B cell (primary cell): ENCODE data around the gene SKAP1. TPM values are rescaled to one million over a fixed set of nuclear protein-coding genes. Genes with fewer than 3 reads are reported as not detected.

Experiments
- ATAC-seq: fragments of 200-7000 bp; cut with Tn5 transposase; one replicate; pipeline ENCODE4 v1.10.0; 2021; ENCODE audit warnings: low read depth, mild to moderate bottlenecking, moderate number of reproducible peaks, moderate library complexity
- CTCF ChIA-PET: fragments of 350-600 bp; sonication (Branson Sonifier 250); formaldehyde crosslinking; loops from one replicate; lab custom pipeline; 2021; ENCODE audit warnings: antibody characterized with exemption, inconsistent platforms; lab: Charles Lee
- POLR2A ChIA-PET: fragments of 350-600 bp; sonication (Branson Sonifier 250); formaldehyde crosslinking; loops from one replicate; lab custom pipeline; 2021; ENCODE audit warnings: antibody characterized with exemption; lab: Charles Lee
- DNase-seq: peaks from one replicate; pipeline ENCODE4 v3.0.0; 2013
- H2AFZ ChIP-seq: 2 replicates; pipeline ENCODE4 v1.6.1; 2012; ENCODE audit warnings: mild to moderate bottlenecking, low read depth, low read length; ENCODE audit not compliant: insufficient read depth, poor library complexity, severe bottlenecking
- H3K27ac ChIP-seq, 2 donors: 1 replicate in 1 of 2; 2 replicates in 1 of 2; pipeline ENCODE4 v1.5.1; 2012 to 2013; ENCODE audit warnings: low read length in 2 of 2, mild to moderate bottlenecking in 2 of 2, moderate library complexity in 1 of 2
- H3K27me3 ChIP-seq, 4 experiments: fragments of 200-600 bp in 1 of 4; sonication (generic) in 1 of 4; replicated peaks in 1 of 4; 1 replicate in 2 of 4; 2 replicates in 2 of 4; pipeline versions ENCODE4 v1.6.1 to v1.7.0; 2013 to 2016; ENCODE audit warnings: low read length in 3 of 4, mild to moderate bottlenecking in 2 of 4, mixed read lengths in 1 of 4, moderate library complexity in 1 of 4; ENCODE audit not compliant: insufficient read depth in 4 of 4, control insufficient read depth in 3 of 4; ENCODE audit errors: control extremely low read depth in 1 of 4
- H3K36me3 ChIP-seq, 2 experiments: replicated peaks in 1 of 2; 1 replicate in 1 of 2; 2 replicates in 1 of 2; pipeline versions ENCODE4 v1.6.1 to v1.7.1; 2013; ENCODE audit warnings: low read length in 1 of 2; ENCODE audit not compliant: insufficient read depth in 2 of 2, control insufficient read depth in 1 of 2; ENCODE audit errors: control extremely low read depth in 1 of 2, extremely low read depth in 1 of 2
- H3K4me1 ChIP-seq, 2 donors: fragments of 200-600 bp in 1 of 2; sonication (generic) in 1 of 2; 1 replicate in 1 of 2; 2 replicates in 1 of 2; pipeline versions ENCODE4 v1.5.1 to v1.6.1; 2013 to 2017; ENCODE audit warnings: low read length in 2 of 2; ENCODE audit not compliant: control insufficient read depth in 2 of 2, insufficient read depth in 2 of 2
- H3K4me2 ChIP-seq: replicated peaks from 2 replicates; pipeline ENCODE3; 2012; ENCODE audit warnings: mild to moderate bottlenecking, low read depth, low read length; ENCODE audit not compliant: poor library complexity, severe bottlenecking
- H3K4me3 ChIP-seq, 5 experiments: fragments of 200-600 bp in 1 of 5; sonication (generic) in 1 of 5; 1 replicate in 3 of 5; 2 replicates in 2 of 5; pipeline versions ENCODE4 v1.5.1 to v1.7.0; 2011 to 2016; ENCODE audit warnings: low read length in 4 of 5, mild to moderate bottlenecking in 4 of 5, low read depth in 2 of 5, control low read depth in 1 of 5, moderate library complexity in 1 of 5; ENCODE audit not compliant: insufficient read depth in 1 of 5; ENCODE audit errors: control extremely low read depth in 1 of 5, extremely low read depth in 1 of 5
- H3K79me2 ChIP-seq: fragments of 200-600 bp; sonication (generic); one replicate; pipeline ENCODE4 v1.6.0; 2016; ENCODE audit warnings: low read length; ENCODE audit not compliant: control insufficient read depth, insufficient read depth
- H3K9ac ChIP-seq: fragments of 200-600 bp; sonication (generic); 2 replicates; pipeline ENCODE4 v1.6.1; 2017; ENCODE audit warnings: mild to moderate bottlenecking, low read length, moderate library complexity
- H3K9me3 ChIP-seq, 3 donors: one replicate each; pipeline versions ENCODE4 v1.6.1 to v1.7.1; 2013; ENCODE audit warnings: low read length in 2 of 3; ENCODE audit not compliant: control insufficient read depth in 2 of 3, insufficient read depth in 1 of 3; ENCODE audit errors: control extremely low read depth in 1 of 3
- H4K20me1 ChIP-seq: 2 replicates; pipeline ENCODE4 v1.6.0; 2012; ENCODE audit warnings: mild to moderate bottlenecking, low read length; ENCODE audit not compliant: insufficient read depth, control insufficient read depth, poor library complexity, severe bottlenecking
- H3K27ac Mint-ChIP-seq: one replicate; pipeline ENCODE4 v1.8.0; 2021; ENCODE audit warnings: mixed read lengths
- H3K27me3 Mint-ChIP-seq: one replicate; pipeline ENCODE4 v1.8.0; 2021; ENCODE audit warnings: mixed read lengths
- H3K4me1 Mint-ChIP-seq: one replicate; pipeline ENCODE4 v1.8.0; 2021; ENCODE audit warnings: mixed read lengths
- H3K4me3 Mint-ChIP-seq: one replicate; pipeline ENCODE4 v1.8.0; 2021; ENCODE audit warnings: mixed read lengths
- H3K9me3 Mint-ChIP-seq: one replicate; pipeline ENCODE4 v1.8.0; 2022; ENCODE audit warnings: mixed read lengths; ENCODE audit not compliant: insufficient read depth
- EZH2 ChIP-seq: IDR thresholded peaks from 2 replicates; pipeline ENCODE4 v1.6.1; 2012; ENCODE audit warnings: borderline replicate concordance, low read depth, mild to moderate bottlenecking, moderate library complexity, low read length; ENCODE audit not compliant: insufficient read depth, poor library complexity, severe bottlenecking
- WGBS: methylation state at CpG from one replicate; pipeline ENCODE4 v1.1.5; 2013; ENCODE audit warnings: missing lambda C conversion rate; ENCODE audit not compliant: insufficient coverage; 5-methylcytosine and 5-hydroxymethylcytosine counted together
- intact Hi-C: fragments of 100-400 bp; cut with micrococcal nuclease; formaldehyde crosslinking; loops from one replicate; pipeline ENCODE4 v1.10.0; 2022
- polyA plus RNA-seq: library from polyadenylated mRNA; depleted of rRNA; stranded (reverse); fragments of >200 nt; gene quantifications from 2 replicates; pipeline ENCODE4 v1.2.3, GENCODE V29; 2012
- total RNA-seq, 2 donors: library from RNA; stranded (reverse); fragments of 120-200 nt in 1 of 2; gene quantifications; 1 replicate in 1 of 2; 2 replicates in 1 of 2; pipeline versions ENCODE4 v1.2.3 to v1.2.4, GENCODE V29; 2013 to 2022
- TF ChIP-seq, protein P1 (sequence below): fragments of 200-600 bp; IDR thresholded peaks from one replicate; pipeline ENCODE4 v1.8.0; 2022; ENCODE audit warnings: antibody characterized with exemption, mild to moderate bottlenecking

Gene SKAP1
- total and polyA plus RNA-seq, 2 donors (not counting 1 experiment from before 2014, with no cell fraction given), result 33.1 to 37.3 TPM

DNA sequence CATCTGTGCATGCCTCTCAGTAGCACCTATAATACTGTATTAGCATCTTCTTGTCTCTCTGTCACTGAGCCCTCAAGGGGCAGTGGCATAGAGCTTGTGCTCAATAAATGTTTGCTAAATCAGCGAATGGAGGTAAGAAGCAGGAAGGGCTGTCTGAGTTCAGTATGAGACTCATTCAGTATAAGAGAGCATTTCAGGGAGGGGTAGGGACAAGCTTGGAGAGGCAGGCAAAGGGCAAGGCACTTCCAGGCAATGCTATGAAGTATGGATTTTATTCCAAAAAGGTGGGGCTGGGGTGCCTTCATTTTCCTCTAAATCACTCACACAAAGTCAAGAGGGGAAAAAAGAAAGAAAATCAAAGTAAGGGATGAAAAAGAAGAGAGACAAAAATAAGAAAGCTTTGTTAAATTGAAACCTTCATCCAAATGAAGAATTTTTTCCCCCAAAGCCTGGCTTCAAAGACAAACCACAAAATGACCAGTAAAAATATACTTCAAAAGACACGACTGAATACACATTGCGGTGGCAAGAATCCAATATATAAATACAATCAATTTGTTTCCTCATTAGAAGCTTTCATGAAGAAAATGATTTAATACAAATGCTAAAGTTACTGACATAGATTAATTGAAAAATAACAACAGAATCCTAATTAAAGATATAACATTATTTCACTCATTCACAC, 51.2 kb downstream of the SKAP1 start:
- Histone ChIP-seq H2AFZ (no peak overlapping the region), H3K9me3 (peaks cover 0 to 3% (median 0%) of the 10 kb centered on the region in 3 donors), H3K4me1 (peaks cover 18 to 20% of the 10 kb centered on the region in 2 donors), H3K27me3 (no peaks in the 10 kb centered on the region), H3K36me3 (no peaks in the 10 kb centered on the region), H3K4me2 (no peak overlapping the region), H3K27ac (no peak overlapping the region), H3K79me2 (peaks cover under 1% of the 10 kb centered on the region), H3K9ac (no peak overlapping the region), H3K4me3 (no peak overlapping the region), H4K20me1 (no peaks in the 10 kb centered on the region)
- TF ChIP-seq, protein P1, sequence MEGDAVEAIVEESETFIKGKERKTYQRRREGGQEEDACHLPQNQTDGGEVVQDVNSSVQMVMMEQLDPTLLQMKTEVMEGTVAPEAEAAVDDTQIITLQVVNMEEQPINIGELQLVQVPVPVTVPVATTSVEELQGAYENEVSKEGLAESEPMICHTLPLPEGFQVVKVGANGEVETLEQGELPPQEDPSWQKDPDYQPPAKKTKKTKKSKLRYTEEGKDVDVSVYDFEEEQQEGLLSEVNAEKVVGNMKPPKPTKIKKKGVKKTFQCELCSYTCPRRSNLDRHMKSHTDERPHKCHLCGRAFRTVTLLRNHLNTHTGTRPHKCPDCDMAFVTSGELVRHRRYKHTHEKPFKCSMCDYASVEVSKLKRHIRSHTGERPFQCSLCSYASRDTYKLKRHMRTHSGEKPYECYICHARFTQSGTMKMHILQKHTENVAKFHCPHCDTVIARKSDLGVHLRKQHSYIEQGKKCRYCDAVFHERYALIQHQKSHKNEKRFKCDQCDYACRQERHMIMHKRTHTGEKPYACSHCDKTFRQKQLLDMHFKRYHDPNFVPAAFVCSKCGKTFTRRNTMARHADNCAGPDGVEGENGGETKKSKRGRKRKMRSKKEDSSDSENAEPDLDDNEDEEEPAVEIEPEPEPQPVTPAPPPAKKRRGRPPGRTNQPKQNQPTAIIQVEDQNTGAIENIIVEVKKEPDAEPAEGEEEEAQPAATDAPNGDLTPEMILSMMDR, result no peak
- no peak for TF ChIP-seq EZH2
- DNase-seq (no peak), ATAC-seq (no peak)
- ChIA-PET POLR2A (no interaction called here), CTCF (interaction anchor here (0.8 to 2.2 kb wide), 6 partner anchors 13 to 214 kb away, joined by 3 to 16 read pairs (median 4); partner anchors contain the start of gene HOXB5)
- Mint-ChIP-seq H3K4me3 (no peak overlapping the region), H3K27ac (no peak overlapping the region), H3K9me3 (no peaks in the 10 kb centered on the region), H3K4me1 (peaks cover 21% of the 10 kb centered on the region), H3K27me3 (no peaks in the 10 kb centered on the region)
- WGBS, result 75% methylated on average over 1 of the region's 3 CpGs
- intact Hi-C loops, result loop anchor here (5.0 kb wide), 1 partner anchor 33 kb away; no protein-coding TSS in a partner anchor

DNA sequence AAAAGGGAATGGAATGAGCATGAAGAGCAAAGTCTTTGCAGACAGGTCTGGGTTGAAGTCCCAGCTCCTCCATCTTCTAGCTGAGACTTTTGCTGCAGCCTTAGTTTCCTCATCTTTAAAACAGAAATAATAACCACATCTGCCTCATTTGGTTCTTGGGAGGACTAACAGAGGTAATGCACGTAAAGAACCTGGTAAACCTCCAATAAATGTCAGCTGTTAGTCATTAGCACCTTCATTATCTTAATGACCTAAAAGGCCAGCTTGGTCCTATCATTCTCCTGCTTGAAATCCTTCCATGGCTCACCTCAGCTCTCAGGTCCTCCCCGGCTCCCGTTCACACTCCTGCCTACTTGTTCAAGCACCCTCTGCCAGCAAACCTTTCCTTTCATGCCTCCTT, 51.8 kb downstream of the SKAP1 start:
- 90% methylated on average over 3 of the region's 3 CpGs for WGBS
- POLR2A ChIA-PET, result no interaction called here

More for the DNA sequence above, 51.8 kb downstream of the SKAP1 start:
- no peaks in the 10 kb centered on the region for H4K20me1 ChIP-seq
- Mint-ChIP-seq H3K4me1 (peaks cover 26% of the 10 kb centered on the region), H3K27ac (no peak overlapping the region), H3K27me3 (no peaks in the 10 kb centered on the region), H3K9me3 (no peaks in the 10 kb centered on the region), H3K4me3 (no peak overlapping the region)
- no peak overlapping the region for H3K4me2 ChIP-seq
- H3K27me3 ChIP-seq, result no peaks in the 10 kb centered on the region
- no peak overlapping the region for H3K4me3 ChIP-seq
- CTCF ChIA-PET, result interaction anchor here (1.2 to 2.2 kb wide), 4 partner anchors 13 to 79 kb away, joined by 3 to 16 read pairs (median 4); no protein-coding TSS in a partner anchor
- no peak for ATAC-seq
- H3K9me3 ChIP-seq, result peaks cover 0 to 3% (median 0%) of the 10 kb centered on the region in 3 donors
- intact Hi-C loops, result loop anchor here (5.0 kb wide), 1 partner anchor 34 kb away; no protein-coding TSS in a partner anchor
- no peak overlapping the region for H3K9ac ChIP-seq
- no peaks in the 10 kb centered on the region for H3K36me3 ChIP-seq
- DNase-seq, result no peak
- no peaks in the 10 kb centered on the region for H3K79me2 ChIP-seq
- H2AFZ ChIP-seq, result no peak overlapping the region
- TF ChIP-seq EZH2, result no peak
- TF ChIP-seq, protein P1, result no peak
- H3K27ac ChIP-seq, result no peak overlapping the region
- H3K4me1 ChIP-seq, result peaks cover 24 to 26% of the 10 kb centered on the region in 2 donors
